ENCODE measurements around the gene SH3YL1.

SH3YL1 gene

DNA sequence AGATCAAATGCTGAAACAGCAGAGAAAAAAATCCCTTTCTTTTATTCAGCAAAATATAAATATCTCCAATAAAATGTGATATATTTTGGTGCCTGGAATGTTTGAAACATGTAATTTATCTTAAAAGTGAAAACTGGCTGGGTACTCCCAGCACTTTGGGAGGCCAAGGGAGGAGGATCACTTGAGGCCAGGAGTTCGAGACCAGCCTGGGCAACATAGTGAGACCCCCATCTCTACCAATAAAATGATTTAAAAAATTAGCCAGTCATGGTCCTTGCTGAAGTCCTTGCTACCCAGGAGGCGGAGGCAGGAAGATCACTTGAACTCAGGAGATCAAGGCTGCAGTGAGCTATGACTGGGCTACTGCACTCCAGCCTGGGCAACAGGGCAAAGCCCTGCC, 8.6 kb downstream of the SH3YL1 start:
- DNase-seq = no peak

DNA sequence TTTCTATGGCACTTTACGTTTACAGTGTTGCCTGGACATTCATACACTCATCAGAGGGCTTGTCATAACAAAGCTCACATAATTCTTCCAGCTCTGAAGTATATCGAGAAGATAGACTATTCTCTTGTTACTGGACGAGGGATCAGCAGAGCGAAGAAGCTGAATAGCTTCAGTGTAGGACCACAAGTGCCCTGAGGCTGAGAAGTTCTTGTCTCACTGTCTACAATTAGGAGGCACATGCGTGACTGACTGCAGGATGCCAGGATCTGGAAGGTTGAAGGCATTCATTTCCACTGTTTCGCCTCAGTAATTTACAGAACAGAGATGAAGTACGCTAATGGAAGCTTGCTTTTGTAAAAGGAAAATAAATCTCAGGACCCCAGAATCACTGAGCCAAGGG, 9.6 kb downstream of the SH3YL1 start:
- no peak for DNase-seq

DNA sequence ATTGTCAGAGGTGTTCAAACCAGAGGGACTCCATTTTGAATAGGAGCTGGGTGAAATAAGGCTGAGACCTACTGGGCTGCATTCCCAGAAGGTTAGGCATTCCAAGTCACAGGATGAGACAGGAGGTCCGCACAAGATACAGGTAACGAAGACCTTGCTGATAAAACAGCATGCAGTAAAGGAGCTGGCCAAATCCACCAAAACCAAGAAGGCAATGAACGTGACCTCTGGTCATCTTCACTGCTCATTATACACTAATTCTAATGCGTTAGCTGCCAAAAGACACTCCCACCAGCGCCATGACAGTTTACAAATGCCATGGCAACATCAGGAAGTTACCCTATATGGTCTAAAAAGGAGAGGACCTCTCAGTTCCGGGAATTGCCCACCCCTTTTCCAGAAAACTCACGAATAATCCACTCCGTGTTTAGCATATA, 10.6 kb downstream of the SH3YL1 start:
- no peak for DNase-seq

DNA sequence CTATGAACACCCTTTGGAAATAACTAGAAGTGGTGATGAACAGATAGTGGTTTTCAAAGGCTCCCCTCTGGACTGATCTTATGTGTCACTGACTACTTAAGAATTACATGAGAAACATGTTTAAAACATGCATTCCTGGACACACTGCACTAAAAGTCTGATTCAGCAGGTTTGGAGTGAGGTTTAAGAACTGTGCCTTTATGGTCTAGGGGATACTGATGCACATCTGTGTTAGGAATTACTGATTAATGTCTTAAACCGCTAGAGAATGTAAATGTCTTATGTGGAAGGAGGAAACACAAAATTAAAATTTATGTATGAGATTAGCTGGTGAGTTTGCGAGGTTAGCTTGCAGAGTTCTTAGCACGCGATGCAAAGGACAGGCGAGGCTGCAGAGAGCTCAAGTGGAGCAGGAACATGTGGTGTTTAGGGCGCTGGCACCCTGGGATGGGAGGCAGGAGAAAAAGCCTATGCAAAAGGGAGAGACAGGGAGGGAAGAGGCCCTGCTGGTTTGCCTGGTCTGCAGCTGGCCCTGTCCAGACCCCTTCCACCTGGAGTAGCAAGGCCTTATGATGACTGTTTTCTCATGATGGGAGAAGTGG, 11.7 kb downstream of the SH3YL1 start:
- no peak for DNase-seq

DNA sequence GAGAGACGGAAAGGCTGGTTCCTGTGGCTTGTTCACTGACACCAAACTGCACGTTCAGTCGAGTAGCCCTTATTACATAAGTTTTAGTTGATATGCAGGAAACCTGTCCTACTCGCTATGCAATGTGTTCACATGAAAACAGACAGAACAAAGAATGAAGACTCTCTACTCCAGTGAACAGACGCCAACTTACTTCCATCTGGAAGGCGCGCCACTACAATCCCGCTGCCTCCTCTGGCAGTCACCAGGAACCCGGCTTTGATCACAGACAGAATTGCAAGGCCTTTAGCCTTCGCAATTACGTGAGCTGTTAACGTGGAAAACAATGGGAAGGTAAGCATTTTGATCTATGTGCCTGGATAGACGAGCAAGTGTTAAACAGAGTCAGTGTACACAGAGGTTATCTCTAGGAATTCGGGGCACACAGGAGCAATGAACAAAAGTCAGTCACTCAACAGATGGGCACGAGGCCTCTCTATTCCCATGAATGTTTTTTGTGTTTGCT, 14.2 kb downstream of the SH3YL1 start:
- DNase-seq = no peak

DNA sequence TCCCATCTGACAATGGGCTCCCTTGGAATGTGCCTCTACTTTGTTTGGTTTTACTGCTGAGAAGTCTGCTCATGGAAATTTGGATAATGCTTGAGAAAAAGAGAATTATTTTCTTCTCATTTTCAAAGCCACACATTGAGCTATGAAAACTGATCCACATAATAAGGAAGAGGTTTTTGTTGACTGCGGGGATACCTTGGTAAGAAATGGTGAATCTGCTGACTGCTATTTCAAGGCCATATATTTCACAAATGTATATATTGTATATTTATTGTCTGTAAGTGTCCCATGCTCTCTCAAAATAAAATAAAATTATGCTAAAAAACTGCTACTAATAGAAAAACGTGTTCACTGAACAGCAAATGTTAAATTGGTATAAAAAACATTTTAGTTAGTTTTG, 15.1 kb downstream of the SH3YL1 start:
- no peak for DNase-seq

DNA sequence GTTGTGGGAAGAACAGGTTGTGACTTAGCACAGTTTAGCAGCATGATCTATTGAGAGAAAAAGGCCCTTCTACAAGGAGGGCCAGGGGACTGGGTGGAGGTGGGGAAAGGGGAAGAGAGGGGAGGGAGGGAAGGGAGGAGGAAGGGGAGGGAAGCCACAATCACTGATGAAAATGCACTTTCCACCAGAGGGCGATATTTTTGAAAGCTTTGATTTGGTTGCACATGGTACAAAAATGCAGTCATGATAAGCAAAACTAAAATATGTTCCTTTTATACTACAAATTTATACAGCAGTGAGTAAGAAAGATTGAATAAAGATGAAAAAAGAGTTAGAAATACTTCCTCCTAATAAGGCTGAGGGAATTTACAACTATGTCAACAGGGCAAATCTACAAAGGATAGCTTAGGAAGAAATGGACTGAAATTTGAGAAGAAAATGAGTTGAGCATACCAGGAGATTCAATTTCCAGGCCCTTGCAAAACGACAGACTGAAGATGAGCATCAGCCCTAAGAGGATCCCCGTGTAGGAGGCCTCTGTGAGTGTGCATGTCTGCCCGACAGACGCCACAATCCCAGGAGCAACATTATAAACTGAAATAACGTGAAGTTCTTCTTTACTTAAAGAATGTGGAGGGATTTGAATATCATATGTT, 17.2 kb downstream of the SH3YL1 start:
- no peak for DNase-seq

DNA sequence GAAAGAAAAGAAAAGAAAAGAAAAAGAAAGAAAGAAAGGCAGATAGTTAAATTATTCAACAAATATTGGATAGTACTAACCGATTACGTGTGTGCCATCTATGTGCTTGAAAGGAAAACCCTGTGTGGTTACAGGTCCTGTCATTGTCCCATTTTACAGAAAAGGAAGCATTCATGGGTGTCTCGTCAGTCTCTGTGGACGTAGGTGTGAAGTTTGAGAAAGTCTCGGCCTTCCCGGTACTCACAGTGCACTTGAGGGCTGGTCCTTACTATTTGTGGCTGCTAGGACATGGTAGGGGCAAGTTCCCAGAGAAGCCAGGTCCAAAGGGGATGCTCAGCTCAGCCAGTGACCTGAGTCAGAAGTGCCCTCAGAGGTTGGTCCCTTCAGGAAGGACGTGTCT, 19.3 kb downstream of the SH3YL1 start:
- no peak for DNase-seq

DNA sequence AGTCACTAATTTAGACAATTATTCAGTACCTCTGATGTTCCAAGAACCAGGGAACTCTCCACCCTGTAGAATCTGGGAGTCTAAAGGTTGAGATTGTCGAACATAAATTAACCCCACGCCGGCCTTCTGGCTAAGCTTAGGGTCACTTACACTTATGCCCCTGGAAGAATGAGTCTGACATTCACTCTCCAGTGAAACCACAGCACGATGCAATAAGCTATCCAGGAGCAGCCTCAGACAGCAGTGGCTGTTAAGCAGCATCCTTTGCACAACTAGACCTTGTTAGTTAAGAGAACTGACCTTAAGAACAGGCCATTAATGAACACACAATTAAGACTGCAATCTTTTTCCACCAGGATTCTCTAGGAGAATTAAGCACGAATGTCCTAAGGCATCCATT, 25.0 kb downstream of the SH3YL1 start:
- DNase-seq = no peak

DNA sequence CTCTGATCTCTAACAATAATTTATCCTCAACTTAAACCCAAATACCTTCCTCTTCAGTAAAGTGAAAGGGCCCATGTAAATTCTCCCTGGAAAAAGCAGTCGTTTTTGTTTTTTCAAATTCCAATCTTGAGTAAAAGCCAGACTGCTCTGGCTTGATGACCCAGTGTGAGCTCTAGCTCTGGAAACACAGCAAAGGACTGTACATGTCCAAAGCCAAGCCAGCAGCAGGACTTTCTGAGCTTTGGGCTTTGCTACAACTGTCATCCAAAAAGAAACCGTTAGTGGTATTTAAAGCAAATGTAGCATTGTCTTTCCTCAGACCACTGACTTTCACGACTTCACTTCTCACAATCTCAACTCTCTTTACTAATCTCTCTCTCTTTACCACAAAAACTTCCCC, 25.4 kb downstream of the SH3YL1 start:
- DNase-seq = no peak

DNA sequence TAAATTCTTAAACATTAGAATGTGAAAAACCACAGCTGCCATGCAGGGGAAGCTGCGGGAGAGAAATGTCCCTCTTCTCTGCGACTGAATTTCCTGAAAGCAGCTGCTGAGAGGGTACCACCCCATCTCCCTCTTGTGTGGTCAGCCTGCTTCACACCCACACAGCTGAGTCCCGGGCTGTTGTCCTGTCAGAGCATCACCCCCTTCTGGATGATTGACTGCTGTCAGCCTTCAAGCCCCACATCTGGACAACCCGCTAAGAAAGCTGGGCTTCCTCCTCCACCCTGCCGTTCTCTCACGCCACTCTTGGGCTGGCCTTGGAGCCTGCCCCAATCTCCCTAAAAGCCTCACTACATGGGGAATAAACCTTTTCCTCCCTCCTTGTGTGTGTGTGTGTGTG, 26.0 kb downstream of the SH3YL1 start:
- no peak for DNase-seq

DNA sequence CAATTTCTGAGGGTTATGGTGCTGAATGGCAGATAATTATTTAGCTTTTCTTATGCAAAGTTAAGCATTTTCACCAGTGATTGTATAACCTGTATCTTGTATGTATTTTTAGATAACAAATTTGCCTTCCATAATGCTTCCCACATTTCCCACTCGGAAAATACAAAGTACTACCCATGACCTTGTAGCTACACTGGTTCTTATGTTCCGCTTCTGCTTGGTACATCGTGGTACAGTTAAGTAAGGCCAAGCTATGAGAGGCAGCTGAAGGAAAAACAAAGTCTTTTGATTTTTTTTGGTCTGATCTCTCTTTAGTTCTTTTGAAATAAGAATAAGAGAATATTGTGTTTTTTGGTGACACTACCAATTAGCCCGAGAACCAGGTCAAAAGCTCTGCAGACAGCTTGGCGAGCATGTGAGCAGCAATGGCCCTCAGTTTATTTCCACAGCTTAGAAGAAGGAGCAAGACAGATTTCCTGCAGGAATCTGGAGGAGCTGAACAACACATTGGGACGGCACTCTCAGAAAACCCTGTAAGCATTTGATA, 26.8 kb downstream of the SH3YL1 start:
- no peak for DNase-seq

DNA sequence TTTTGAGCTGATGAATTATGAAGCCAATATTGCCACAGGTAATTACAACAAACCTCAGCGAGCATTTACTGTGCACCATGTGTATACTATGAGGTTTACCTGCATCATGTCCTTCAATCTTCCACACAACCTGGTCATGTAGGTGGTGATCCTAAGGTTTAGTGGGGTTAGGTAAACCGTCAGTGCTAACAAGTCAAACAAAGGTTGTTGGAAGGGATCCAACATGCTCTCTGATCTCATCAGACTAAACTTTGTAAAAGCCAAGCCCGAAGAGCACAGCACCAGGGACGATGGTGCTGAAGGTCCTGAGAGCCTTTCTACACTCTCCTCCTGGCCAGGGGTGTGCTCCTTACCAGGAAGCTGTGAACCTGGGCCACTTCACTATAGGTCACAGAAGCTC, 29.4 kb downstream of the SH3YL1 start:
- DNase-seq = no peak

DNA sequence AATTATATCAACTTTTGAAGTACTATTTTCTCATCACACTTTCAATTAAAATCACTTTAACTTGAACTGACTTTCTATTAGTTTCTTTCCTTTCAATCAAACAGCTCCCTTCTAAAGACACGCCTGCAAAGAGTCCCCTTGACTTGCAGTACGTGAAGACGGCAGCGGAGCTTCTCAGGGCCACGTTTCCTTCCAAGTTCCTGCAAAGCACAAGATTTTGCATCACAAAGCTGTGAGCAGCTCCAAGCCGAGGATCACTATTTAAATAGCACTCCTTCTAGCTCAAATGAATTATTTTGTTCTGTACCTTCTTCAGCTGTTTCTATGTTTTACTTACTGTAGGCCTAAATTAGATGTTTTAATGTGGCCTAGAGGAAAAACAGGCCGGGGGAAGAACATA, 30.8 kb downstream of the SH3YL1 start:
- no peak for DNase-seq

DNA sequence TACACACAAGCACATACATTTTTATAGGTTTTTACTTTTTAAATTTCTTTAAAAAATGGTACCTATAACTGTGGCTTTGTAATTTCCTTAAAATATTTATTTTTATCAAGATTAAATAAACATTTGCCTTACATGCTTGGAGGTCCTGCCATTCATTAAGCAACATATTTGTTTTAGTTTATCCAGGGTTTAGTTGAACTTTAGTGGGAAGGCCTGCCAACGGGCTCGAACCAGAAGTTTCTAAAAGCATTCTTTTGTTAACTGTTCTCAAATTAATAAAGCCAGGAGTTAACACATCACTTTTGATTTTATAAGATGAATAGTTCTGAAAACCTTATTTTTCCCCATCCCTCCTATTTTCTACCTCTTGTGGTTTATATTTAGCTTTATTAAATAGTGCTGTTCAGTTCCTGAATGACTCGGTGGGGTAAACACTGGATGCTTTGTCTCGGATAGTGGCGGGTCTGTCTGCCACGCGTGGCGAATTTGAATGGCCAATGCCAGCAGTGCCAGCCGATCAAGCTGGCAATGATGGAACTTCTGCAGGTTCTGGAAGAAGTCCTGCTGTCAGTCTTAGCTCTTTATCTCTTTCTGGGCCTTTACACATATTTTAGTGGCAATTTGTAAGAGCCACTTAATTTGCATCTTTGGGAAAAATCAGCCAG, 32.2 kb downstream of the SH3YL1 start:
- no peak for DNase-seq

DNA sequence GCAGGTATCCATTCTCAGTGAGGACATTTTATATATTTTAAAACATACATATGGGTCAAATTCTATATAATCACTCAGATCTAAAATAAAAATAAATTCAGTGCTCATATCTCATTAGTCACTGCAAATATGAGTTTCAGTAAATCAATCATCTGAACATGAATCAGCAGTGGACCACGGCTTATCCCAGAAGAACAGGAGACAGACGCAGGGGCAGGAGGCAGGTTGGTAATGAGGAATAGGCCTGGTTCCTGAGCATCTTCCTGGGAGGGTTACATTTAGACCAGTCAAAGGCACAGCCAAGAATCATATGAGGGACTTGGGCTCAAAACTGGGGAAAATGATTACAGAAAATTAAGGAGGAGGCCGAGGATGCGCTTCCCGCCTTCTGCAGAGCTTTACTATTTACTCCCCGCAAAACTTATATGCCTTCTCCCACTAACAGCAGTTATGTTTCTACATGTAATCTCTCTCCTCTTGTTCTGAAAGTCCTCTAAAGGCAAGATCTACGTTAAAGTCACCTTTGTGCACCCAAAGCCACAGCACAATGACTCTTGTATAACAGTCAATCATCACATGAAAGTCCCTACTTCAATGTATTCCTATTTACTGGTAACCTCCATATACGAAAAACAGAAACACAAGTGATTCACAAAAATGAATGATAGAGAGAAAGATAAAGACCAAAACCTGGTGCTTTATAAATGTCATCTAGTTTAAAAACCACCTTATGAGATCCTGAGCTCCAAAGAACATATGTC, 35.1 kb downstream of the SH3YL1 start:
- DNase-seq = no peak

DNA sequence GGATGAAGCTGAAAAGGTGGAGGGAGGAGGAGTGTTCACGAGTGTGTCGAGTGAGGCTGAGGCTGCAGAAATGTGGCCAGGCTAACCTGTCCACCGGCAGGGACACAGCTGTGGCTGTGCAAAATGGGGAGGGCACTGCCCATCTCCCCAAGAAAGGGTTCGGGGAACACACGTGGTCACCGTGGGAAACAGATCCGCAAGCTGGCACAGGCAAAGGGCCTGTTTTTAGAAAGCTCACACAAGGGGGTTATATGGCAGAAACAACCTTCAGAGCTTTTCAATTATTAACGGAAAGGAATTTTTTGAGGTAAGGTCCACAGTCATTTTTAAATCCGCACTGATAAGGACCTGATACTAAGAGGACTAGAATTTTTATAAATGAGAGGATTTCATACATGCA, 35.7 kb downstream of the SH3YL1 start:
- DNase-seq = no peak

DNA sequence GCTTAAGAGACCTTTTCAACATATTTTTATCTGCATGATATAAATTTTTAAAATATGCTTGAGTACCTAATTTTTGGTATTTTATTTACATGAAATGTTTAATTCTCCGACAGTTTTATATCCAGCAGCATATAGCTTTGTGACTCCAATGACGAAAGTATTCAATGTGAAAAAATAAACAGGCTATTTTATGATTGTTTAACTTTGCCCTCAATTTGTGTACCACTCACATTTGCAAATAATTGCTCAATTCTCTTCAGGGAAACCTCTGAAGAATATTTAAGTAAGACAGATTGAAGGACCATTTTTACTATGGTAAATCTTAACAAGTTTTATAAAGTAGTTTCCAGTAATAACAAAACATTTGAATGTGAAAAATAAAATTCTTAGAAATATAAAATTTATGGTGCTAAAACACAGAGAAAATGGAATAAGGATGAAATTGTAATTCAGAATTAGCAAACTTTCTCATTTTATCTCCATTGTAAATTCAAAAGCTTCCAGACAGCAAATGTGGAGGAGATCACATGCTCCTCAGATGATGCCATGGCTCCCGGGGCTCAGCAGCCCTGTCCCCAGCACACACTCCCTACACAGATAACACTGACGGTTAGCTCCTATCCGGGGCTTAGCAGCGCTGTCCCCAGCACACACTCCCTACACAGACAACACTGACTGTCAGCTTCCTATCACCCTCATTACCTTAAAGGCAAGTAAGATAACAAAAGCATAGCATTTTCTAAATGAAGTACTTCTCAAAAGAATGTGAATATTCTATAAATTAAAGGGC, 39.7 kb downstream of the SH3YL1 start:
- DNase-seq = no peak

DNA sequence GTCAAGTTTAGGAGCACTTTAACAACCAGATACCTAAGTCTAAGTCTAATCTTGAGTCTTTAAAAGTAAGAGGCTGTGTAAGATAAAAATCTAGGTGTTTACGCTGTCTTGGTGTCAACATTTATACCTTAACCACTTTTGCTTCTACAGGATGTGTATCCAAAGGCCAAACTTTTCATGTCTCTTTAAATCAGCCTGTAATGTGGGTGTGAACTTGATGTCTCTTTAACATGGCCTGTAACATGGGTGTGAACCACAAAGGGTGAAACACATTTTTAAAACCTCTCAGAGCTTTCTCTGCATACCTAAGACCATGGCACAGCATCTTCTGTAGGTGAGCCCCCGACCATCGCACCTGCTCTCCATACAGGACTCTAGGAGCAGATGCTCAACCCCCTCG, 40.4 kb downstream of the SH3YL1 start:
- DNase-seq = no peak

DNA sequence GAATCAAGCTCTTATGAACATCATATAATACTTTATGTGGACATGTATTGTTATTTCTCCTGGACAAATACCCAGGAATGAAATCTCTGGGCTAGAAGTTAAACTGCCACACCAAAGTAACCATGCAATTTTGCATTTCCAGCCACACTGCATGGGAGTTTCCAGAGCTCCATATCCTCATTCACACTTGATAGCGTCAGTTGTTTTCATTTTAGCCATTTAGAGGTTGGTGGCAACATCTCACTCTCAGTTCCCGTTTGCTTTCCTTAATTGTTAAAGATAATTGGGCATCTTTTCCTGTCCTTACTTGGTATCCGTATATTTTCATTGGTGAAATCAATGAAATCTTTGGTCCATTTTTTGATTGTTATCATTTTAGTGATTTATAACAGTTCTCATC, 47.8 kb downstream of the SH3YL1 start:
- DNase-seq = no peak

DNA sequence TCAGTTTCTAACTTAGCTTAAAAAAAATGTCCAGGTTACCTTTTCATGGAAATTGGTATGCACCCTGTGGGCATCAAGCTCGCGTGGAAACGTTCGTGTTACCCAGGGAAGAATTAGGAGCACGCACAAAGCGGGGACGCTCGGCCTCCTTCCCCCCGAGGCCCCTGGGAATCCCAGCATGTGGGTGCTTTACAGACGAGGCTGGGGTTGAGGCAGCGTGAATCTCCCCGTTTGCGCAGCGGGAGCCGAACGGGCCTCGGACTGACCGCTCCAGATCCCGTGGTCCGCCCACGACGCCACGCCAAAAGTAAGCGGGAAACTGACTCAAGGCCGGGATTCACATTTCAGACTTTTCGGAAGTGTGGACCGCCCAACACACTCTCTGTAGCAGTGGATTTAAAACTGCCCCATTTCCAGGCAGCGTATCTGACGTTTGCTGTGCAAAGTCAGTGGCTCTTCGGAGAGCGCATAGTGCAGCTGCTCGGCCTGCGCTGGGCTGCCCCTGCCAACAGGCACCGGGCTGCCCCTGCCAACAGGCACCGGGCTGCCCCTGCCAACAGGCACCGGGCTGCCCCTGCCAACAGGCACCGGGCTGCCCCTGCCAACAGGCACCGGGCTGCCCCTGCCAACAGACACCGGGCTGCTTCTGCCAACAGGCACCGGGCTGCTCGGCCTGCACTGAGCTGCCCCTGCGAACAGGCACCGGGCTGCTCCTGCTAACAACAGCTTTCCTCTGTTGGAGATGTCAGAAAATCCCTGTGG, 49.7 kb downstream of the SH3YL1 start:
- no peak for DNase-seq
